Suppressor macrophage treated with lipopolysaccharide for 1 hour (primary cell): ENCODE data around the gene SNAI1.
"Not testable (repeated sequence)": the region's sequence is repeated elsewhere in the genome, so short reads cannot be mapped to it uniquely, and the experiment has no call there.

Source experiments
- DNase-seq, 3 donors: peaks; one replicate each; pipeline ENCODE4 v3.0.0-alpha.2; 2020 to 2022

Gene SNAI1

DNA sequence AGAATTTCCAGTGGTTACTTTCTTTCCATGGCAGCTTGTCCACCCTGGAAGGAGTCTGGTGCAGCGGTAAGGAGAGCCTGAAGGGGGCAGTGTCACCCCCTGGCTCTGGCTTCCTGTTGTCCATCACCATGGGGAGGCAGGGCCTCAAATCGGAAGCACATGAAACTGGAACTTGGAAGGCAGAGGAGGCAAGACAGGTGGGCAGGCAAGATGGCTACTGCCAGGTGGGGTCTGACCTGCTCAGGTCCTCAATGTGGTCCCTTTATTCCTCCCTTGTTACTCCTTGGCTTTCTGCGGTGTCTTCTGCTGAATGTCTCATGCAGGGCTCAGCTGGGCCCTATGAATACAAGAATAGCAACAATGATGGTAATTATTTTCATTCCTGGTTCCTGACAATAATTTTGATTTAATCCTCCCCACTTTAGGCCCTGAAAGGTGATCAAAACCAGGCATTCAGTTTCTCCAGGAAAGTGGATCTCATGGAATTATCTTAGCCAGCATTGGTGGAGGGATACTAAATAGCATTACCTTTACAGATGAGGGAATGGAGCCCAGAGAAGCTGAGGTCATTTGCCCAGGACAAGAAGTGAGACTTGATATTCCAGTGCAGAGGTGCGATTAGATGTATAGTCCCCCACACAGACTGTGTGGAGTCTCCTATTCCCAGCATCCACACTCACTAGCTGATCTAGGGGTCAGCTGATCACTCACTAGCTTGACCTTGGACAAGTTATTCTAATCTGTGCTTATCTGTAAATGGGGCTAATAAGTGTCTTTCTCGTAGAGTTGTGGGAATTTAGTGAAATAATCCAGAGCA is 17.6 kb upstream of the SNAI1 start:
- peak; percentile 64 to 77 (median 68) for DNase-seq

DNA sequence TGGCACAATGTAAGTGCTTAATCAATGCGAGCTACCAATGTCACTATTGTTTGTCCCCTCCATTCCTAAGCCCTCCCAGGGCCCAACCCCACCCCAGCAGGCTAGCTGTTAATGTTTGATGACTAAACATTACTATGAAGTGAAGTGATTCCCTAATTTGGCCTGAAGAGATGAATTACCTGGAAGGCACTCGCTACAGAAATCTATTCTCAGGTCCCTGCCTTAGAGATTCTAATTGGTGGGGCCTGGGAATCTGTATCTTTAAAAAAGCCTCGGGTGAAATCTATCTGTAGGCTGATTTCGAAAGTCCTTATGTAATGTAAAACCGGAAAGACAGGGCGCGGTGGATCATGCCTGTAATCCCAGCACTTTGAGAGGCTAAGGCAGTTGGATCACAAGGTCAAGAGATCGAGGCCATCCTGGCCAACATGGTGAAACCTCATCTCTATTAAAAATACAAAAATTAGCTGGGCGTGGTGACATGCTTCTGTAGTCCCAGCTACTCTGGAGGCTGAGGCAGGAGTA is 16.9 kb upstream of the SNAI1 start:
- DNase-seq, result peak in 2 of 3 donors; percentile 26 to 32

DNA sequence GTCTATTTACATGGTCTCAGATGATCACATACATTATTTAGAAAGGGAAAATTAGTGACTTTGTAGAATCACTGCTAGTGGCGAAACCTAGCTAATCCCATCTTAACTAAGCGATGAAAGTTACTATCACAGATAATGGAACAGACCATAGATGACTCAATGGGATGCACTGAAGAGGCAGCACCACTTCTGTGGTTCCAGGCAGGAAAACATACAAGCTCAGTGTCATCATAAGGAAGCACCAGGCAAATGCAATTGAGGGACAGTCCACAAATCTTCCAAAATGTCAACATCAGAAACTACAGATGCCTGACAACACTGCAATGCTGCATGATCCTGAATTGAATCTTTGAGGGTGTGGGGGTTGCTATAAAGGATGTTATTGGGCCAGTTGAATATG is 15.9 kb upstream of the SNAI1 start:
- DNase-seq, result peak; percentile 74 to 91 (median 78)

DNA sequence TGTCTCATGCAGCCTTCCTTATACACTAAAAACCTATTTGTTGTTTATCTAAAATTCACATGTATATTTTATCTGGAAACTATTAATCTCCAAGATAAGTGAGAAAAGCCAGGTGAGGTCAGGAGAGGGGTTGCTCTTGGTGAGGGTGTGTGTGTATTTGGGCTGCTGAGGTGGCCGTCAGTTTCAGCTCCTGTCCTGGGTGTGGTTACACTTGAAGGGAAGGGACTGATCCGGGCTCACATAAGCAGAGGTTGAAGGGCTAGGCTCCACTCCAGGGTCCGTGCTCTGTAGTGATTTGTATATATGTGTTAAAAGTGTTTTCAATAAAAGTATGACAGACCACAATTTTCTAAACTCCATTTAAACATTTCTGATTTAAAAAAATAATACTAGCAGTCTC is 13.5 kb upstream of the SNAI1 start:
- peak in 1 of 3 donors; percentile 32 for DNase-seq

DNA sequence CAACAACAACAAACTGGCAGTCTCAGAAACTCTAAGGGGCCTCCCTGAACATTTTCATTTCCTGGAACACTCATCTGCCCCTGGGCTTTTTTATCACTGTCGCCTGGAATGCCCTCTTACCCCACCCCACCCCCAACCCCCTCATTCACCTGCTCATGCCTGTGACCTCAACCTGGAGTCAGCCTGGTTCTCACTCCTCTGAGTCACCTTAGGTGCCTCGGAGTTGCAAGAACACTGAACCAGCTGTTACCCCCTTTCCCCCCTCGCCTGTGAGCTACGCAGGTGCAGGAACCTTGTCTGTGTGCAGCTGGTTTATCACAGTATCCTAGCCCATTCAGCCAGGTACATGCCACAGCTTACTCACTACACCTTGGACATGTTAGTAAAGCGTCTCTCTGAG is 12.8 kb upstream of the SNAI1 start:
- DNase-seq, result no peak

DNA sequence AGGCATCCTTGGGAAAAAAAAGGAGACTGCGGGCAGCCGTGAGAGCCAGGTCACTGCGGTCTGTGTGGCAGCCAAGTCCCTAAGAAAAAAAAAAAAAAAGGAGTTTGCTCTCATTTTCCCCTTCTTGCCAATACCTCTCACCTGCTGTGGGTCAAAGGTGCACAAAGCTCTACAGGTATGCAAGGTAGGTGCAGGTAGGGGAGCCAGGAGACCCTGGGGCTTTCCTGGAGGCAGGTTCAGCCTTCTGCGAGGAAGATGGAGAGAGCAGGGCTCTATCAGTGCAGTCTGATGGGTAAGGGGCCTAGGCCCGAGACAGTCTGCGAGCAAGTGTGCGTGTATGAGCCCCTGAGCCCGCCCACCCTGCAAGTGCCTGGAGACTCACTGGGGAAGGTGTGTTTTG is 12.3 kb upstream of the SNAI1 start:
- DNase-seq, result no peak

DNA sequence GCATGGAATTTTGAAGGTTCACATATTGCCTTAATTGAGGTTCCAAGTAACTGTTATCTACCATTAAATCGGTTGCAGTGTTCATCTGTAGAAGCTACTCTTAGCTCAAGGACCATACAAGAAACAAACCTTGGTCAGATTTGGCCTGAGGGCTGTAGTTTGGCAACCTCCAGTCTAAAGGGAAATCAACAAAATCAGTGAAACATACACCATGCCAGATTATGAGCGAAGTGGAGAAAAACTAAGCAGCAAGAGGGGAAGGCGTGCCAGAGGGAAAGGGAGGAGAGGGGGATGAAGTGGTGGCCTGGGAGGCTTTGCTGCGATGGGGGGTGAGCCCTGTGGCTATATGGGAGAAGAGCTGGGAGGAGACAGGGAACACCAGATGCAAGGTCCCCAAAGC is 8.8 kb upstream of the SNAI1 start:
- DNase-seq, result no peak

DNA sequence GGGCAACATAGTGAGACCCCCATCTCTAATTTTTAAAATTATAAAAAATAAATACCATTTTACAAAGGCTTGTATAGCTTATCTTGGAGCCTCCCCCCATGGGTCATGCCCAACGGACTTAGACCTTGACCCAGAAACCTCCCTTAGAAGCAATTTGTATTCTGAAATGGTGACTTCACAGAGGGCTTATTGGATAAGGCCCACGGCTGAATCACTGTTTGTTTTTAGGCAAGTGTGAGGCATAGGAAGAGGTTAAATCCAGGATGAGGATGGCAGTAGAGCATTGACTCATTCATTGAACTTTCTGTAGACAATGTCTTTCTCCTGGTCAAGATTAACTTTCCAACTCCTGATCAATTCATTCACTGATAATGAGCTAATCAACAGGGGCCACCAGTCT is 6.2 kb upstream of the SNAI1 start:
- peak in 1 of 3 donors; percentile 35 for DNase-seq

DNA sequence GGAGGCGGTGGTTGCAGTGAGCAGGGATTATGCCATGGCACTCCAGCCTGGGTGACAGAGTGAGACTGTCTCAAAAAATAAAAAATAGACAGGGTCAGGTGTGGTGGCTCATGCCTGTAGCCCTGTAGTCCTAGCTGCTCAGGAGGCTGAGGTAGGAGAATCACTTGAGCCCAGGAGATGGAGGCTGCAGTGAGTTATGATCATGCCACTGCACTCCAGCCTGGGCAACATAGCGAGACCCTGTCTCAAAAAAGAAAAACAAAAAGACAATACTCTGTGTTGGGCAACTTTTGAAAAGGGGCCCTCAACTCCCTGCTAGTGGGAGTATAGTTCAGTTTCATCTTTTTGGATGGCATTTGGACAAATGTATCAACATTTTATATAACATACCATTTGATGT is 5.0 kb upstream of the SNAI1 start:
- DNase-seq, result not testable (repeated sequence)

DNA sequence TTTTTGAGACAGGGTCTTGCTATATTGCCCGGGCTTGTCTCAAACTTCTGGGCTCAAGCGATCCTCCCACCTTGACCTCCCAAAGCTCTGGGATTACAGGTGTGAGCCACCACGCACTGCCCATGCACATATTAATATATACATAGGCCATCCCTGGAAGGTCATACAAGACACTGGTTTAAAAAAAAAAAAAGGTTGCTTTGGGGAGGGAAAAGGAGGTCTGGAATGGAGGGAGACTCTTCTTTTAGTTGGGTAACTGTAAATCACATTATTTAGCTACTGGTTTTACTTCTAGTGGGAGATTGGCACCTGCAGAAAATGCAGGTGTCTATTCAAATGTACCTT is 4.1 kb upstream of the SNAI1 start:
- no peak for DNase-seq

DNA sequence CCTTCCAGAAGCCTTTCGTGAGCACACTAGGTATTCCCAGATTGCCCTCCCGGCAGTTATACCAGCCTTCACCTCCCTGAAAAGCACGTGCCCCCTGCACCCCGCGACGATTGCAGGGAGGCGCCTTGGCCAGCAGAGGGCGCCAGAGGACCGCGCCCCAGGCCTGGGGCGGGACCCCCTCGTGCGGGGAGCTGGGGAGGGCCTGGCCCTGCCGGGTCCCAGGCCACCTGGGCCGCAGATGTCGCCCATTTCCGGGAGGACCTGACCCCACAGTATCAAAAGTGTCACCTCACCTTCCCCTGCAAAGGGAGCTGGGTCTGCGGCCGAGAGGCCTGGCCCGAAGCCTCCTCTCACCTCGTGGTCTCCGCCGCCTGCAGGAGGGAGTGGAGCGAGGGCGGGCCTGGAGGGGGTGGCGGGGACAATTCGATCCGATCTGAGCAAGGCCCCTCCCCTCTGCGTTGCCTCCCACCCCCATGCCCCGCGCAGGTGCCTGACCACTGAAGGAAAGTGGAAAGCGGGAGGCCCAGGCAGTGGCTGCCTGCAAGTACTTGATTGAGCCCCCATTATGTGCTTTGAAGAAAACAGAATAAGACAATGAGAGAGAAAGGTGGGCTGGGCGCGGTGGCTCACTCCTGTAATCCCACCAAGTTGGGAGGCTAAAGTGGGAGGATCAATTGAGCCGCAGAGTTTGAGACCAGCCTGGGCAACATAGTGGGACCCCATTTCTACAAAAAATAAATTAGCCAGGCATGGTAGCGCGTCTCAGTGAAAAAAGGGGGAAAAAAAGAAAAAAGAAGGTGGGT is 3.5 kb upstream of the SNAI1 start:
- peak; percentile 44 to 70 (median 64) for DNase-seq

DNA sequence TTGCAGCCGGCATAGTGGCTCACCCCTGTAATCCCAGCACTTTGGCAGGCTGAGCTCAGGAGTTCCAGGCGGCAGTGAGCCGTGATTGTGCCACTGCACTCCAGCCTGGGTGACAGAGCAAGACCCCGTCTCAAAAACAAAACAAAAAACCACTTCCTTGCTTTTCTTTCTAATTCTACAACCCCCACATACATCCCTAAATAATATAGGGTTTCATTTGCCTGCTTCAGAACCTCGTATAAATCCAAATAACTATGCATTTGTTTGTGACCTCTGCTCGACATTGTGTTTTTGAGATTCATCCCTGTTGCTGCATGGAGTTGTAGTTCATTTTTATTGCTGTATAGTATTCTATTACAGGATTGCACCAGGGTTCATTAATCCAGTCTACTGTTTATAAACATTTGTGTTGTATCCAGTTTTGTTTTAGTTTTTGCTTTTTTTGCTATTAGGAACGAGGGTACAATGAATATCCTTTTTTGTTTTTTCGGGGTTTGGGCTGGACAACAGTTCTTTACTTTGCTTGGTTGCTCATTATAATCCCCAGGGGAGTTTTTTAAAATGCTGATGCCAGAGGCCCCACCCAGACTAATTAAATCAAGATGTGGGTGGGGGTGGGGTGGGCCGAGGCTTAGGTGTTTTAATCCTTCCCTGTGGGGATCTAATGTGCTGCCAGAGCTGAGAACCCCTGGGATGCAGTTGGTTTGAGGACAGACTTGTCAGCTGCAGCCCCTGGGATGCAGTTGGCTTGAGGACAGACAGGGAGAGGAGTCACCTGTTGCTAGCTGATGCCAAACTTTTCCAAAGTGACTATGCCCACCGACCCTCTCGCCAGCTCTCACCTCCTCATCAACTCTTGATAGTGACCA is 2.4 kb upstream of the SNAI1 start:
- DNase-seq, result no peak

DNA sequence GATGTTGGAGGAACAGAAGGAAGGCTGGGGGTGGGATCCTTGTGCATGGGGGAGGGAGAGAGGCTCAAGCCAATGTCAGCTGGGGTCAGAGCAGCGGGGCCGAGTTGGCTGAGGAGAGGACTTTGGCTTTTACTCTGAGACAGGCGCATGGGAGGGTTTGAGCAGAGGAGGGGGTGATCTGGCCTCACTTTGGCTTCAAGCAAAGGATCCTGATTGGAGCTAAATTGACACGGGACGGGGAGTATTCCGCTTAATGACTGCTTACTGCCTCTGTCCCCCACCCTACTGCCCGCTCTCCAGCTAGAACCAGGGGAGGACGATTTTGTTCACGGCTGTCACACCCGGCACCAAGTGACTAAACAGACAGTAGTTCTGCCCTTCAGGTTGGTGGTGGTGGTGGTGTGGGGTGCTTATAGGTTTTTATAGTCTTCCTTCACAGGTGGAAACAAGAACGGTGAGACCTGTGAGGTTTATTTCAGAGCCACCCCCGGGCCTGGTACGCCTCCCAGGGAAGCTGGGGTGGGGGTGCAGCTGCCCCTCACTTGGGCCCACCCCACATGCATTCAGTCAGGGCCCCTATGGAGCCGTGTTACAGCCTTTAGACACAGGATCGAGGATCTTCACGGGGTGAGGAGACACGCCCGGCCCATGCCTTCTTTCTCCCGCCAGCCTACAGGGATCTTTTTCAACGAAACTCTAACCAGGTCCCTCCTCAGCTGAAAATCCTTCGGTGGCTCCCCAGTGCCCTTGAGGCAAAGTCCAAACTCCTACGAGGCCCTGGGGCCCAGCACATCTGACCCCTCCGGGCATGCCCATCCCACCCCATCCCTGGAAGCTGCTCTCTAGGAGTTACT is 1.3 kb upstream of the SNAI1 start:
- no peak for DNase-seq

DNA sequence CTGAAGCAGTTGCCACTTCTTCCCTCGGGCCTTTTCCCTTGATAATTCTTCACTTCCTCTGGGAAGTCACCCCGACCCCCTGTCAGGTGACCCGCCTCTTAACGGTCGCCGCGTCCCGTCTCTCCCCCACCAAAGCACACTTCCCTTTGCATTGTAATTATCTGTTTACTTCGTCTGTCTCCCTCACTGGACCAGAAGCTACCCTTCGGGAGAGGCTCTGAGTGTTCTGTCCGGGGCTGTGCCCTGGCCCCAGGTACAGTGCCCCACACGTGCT is 771 bp upstream of the SNAI1 start:
- peak in 2 of 3 donors; percentile 27 to 37 for DNase-seq

DNA sequence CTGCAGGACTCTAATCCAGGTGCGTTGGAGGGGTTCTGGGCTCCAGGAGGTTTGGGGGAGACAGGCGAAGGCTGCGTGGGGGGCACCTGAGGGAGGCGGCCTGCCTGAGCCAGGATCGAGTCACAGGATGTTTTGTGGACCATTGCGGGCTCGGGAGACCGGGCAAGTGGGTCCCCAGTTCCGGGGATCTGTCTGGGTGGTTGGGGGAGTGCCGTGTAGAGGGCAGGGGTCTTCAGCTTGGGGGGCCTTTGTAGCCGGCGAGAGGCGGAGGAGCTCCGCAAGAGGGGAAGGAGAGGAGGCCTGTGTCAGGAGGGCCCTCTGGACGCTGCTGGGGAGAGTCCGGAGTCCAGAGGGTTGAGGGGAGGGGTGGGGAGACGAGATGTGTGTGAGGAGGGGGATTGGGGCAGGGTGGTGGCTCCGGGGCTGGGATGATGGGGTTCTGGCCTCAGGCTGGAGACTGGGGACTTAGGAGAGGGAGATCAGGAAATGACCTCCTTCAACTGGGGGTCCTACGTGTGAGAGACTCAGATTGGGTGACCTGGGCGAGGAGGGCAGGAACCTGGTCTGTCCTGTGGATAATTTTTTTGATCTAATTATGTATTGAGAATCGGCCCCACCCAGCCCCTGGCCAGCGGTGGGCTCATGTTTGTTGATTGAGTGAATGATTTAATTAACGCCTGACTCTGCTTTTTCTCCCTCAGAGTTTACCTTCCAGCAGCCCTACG is 505 bp downstream of the SNAI1 start:
- DNase-seq, result no peak

DNA sequence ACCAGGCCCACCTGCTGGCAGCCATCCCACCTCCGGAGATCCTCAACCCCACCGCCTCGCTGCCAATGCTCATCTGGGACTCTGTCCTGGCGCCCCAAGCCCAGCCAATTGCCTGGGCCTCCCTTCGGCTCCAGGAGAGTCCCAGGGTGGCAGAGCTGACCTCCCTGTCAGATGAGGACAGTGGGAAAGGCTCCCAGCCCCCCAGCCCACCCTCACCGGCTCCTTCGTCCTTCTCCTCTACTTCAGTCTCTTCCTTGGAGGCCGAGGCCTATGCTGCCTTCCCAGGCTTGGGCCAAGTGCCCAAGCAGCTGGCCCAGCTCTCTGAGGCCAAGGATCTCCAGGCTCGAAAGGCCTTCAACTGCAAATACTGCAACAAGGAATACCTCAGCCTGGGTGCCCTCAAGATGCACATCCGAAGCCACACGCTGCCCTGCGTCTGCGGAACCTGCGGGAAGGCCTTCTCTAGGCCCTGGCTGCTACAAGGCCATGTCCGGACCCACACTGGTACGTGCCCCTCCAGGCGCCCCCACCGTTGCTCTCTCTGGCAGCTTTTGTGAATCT is 1.1 kb downstream of the SNAI1 start:
- DNase-seq, result no peak

DNA sequence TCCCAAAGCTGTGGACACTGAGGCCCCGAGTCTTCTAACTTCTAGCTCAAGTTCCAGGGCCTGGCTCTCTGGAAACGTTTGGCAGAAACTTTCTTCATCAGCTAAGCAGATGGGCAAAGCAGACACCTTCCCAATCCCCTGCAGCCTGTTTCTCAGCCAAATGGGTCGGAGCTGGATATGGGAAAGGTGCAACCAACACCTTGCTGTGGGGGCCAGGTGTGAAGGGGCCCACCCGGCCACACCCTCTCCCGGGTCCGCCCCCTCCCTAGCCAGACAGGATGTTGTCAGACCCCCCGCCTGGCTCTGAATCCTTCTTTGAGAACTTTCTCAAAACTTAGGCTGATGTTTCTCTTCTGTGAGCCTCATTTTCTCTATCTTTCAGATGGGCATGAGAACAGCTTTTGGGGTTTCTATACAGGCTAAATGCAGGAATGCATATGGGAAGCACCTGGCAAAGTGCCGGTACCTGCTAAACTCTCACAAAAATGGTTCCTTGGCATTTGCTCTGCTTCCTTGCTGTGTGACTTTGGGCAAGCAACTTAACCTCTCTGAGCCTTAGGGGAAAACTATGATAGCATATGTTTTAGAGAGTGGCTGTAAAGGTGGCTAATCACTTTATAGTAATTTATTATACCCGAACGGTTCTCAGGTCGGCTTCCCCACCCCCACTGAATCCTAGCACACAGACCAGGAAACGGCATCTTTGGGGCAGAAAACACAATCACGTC is 1.8 kb downstream of the SNAI1 start:
- no peak for DNase-seq

DNA sequence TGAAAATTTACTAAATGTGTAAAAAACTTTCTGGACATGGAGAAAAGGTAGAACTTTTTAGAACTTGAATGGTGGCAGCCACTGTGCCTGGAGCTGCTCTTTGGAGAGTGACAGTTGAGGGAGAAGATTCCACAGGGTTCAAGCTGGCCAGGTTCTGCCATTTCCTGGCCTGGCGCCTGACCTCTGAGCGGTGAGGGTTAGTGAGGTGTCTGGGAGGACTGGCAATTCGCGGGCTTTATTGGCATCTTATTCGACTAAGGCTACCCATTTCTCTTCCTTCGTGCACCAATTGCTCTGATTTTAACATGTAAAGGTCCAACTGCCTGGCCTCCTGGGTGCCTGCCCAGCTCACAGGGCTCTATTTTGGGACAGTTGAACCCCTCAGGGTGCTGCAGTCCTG is 2.4 kb downstream of the SNAI1 start:
- DNase-seq, result no peak

DNA sequence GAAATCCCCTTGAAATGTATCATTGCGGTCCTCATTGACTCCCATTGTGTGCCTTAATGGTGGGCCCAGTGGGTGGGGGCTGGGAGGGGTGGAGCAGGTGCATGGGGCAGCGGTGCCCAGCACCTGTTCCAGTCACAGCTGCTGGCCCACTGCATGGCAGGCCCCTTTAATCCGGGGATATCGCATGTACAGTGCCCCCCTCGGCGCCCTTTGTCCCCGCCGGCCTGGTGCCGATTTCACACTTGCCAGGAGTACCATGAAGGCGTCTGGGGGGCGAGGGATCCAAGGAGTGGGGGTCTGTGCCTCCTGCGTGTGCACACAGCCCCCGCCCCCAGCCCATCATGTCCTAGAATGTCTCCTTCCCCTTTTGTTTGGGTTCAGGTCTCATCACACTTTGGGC is 2.8 kb downstream of the SNAI1 start:
- no peak for DNase-seq

DNA sequence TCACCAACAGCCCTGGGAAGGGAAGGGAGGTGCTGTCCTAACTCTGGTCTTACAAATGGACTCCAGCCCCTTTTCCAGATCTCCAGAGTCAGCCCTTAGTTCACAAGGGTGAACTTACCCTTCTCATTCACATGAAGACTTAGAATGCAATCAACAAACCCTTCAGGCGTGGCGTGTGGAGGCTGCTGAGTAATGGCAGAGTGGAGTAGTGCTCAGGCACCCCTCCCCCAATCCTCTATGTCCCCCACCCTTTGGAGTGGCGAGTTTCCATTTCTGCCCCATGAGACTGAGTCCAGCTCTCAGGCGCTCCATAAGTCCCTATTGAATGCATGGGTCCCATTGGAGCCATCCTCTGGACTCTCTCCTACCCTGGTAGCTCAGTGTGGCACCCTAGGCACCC is 3.3 kb downstream of the SNAI1 start:
- DNase-seq, result no peak
